ENCODE data around the gene SCNN1B. TPM values are rescaled to one million over a fixed set of nuclear protein-coding genes. Genes with fewer than 3 reads are reported as not detected.

The SCNN1B gene
- polyA plus RNA-seq, 1 donor from 2014 or later = not detected

GRCh38 chr16:23316232-23316631, 14.1 kb downstream of the SCNN1B start:
- H3K27ac ChIP-seq (ENCODE audit: low read length) = no peak overlapping the region
- H3K9ac ChIP-seq (ENCODE audit: low read length) = no peak overlapping the region
- H3K27me3 ChIP-seq (ENCODE audit: insufficient read depth, low read depth, low read length) = no peaks in the 10 kb centered on the region

GRCh38 chr16:23316634-23317265, 14.6 kb downstream of the SCNN1B start:
- Histone ChIP-seq H2AFZ (ENCODE audit: low read depth, low read length) (no peak overlapping the region), H3K9me3 (ENCODE audit: low read length) (no peaks in the 10 kb centered on the region), H3K9ac (ENCODE audit: low read length) (no peak overlapping the region), H3K9me2 (ENCODE audit: insufficient read depth, low read length) (no peaks in the 10 kb centered on the region), H3K27ac (ENCODE audit: low read length) (no peak overlapping the region), H3K4me2 (ENCODE audit: low read length) (no peak overlapping the region), H3K4me3 (ENCODE audit: low read length) (no peak overlapping the region), H3K27me3 (ENCODE audit: insufficient read depth, low read depth, low read length) (no peaks in the 10 kb centered on the region), H3F3A (ENCODE audit: insufficient read depth, low read length, poor library complexity, severe bottlenecking) (no peaks in the 10 kb centered on the region), H3K36me3 (ENCODE audit: insufficient read depth, low read length) (no peaks in the 10 kb centered on the region), H4K20me1 (ENCODE audit: insufficient read depth) (no peaks in the 10 kb centered on the region), H3K79me2 (replicated peaks; ENCODE audit: insufficient read depth, low read length) (no peaks in the 10 kb centered on the region)
- TF ChIP-seq EP300 (conservative IDR thresholded peaks at IDR 0.05; ENCODE audit: poor library complexity, severe bottlenecking) (no peak), MXI1 (conservative IDR thresholded peaks at IDR 0.05; ENCODE audit: poor library complexity, severe bottlenecking) (no peak), CTCF (IDR thresholded peaks at IDR 0.05; ENCODE audit: poor library complexity, severe bottlenecking) (no peak), SMC3 (conservative IDR thresholded peaks at IDR 0.05; ENCODE audit: poor library complexity) (no peak), RAD21 (conservative IDR thresholded peaks at IDR 0.05) (no peak)

More at GRCh38 chr16:23316232-23316631, 14.1 kb downstream of the SCNN1B start:
- TF ChIP-seq POLR2AphosphoS5 (IDR thresholded peaks at IDR 0.05) (no peak), SMC3 (conservative IDR thresholded peaks at IDR 0.05; ENCODE audit: poor library complexity) (no peak), REST (IDR thresholded peaks at IDR 0.05; ENCODE audit: borderline replicate concordance) (no peak), MXI1 (conservative IDR thresholded peaks at IDR 0.05; ENCODE audit: poor library complexity, severe bottlenecking) (no peak), EZH2 (IDR thresholded peaks at IDR 0.05; ENCODE audit: borderline replicate concordance, insufficient read depth, low read length, poor library complexity, severe bottlenecking) (no peak), EP300 (conservative IDR thresholded peaks at IDR 0.05; ENCODE audit: poor library complexity, severe bottlenecking) (no peak), TAF1 (IDR thresholded peaks at IDR 0.05; ENCODE audit: low read depth) (no peak), CTCF (IDR thresholded peaks at IDR 0.05; ENCODE audit: poor library complexity, severe bottlenecking) (no peak), RAD21 (conservative IDR thresholded peaks at IDR 0.05) (no peak)
- H3F3A ChIP-seq (ENCODE audit: insufficient read depth, low read length, poor library complexity, severe bottlenecking) = no peaks in the 10 kb centered on the region
- H3K9me2 ChIP-seq (ENCODE audit: insufficient read depth, low read length) = no peaks in the 10 kb centered on the region
- H2AFZ ChIP-seq (ENCODE audit: low read depth, low read length) = no peak overlapping the region
- no peaks in the 10 kb centered on the region for H3K9me3 ChIP-seq (ENCODE audit: low read length)
- H3K79me2 ChIP-seq (replicated peaks; ENCODE audit: insufficient read depth, low read length) = no peaks in the 10 kb centered on the region
- H3K36me3 ChIP-seq (ENCODE audit: insufficient read depth, low read length) = no peaks in the 10 kb centered on the region
- no peaks in the 10 kb centered on the region for H4K20me1 ChIP-seq (ENCODE audit: insufficient read depth)
- no peak overlapping the region for H3K4me3 ChIP-seq (ENCODE audit: low read length)
- H3K4me2 ChIP-seq (ENCODE audit: low read length) = no peak overlapping the region
